GM18909 (cell line): ENCODE measurements around the gene FANK1.

Source experiments
- ATAC-seq: cut with Tn5 transposase; IDR thresholded peaks from one replicate; pipeline ENCODE4 v1.9.1; 2021; ENCODE audit warnings: mild to moderate bottlenecking; ENCODE audit not compliant: unreplicated experiment, poor library complexity

The FANK1 gene

GRCh38 chr10:126057494-126057893 lies 161.1 kb downstream of the FANK1 start:
- no peak for ATAC-seq

- no peak for ATAC-seq
Observed at GRCh38 chr10:126058104-126058503, 161.7 kb downstream of the FANK1 start.

GRCh38 chr10:126058507-126058906 lies 162.1 kb downstream of the FANK1 start:
- ATAC-seq: no peak
